Activated CD4-positive, alpha-beta T cell treated with anti-CD3 and anti-CD28 coated beads for 36 hours (primary cell): ENCODE data around the gene S100A6. TPM values are rescaled to one million over a fixed set of nuclear protein-coding genes. Genes with fewer than 3 reads are reported as not detected.

Source experiments
- total RNA-seq, 2 experiments: library from RNA; stranded (reverse); gene quantifications; one replicate each; pipeline ENCODE4 v1.2.3, GENCODE V29; 2021

Gene S100A6
- total RNA-seq, 2 experiments from 2014 or later = 219 to 349 TPM

Other genes with a start within 250 kb of the S100A6 start
- not detected for gene PGLYRP3, start 223.0 kb downstream of the S100A6 start, total RNA-seq
- under 1 TPM in 1 of 2 experiments, not detected in 1; 0.09 TPM for gene PGLYRP4, start 187.2 kb downstream of the S100A6 start, total RNA-seq
- gene S100A9, start 178.1 kb downstream of the S100A6 start, total RNA-seq = not detected
- gene S100A12, start 160.4 kb downstream of the S100A6 start, total RNA-seq = not detected
- gene S100A8, start 144.9 kb downstream of the S100A6 start, total RNA-seq = not detected
- gene S100A7A, start 119.5 kb downstream of the S100A6 start, total RNA-seq = not detected
- gene S100A7, start 75.3 kb downstream of the S100A6 start, total RNA-seq = not detected
- gene S100A5, start 4.9 kb upstream of the S100A6 start, total RNA-seq = 1 to 10 TPM; 2.4 to 3.4 TPM
- gene S100A4, start 9.8 kb upstream of the S100A6 start, total RNA-seq = 100 to 1,000 TPM in 1 of 2 experiments, 10 to 100 TPM in 1; 84.8 to 166 TPM
- gene S100A3, start 13.3 kb upstream of the S100A6 start, total RNA-seq = not detected
- gene S100A2, start 29.9 kb upstream of the S100A6 start, total RNA-seq = 1 to 10 TPM; 3.3 to 7.0 TPM
- not detected for gene S100A16, start 77.1 kb upstream of the S100A6 start, total RNA-seq
- under 1 TPM; 0.14 to 0.34 TPM for gene S100A14, start 80.3 kb upstream of the S100A6 start, total RNA-seq
- gene S100A13, start 91.5 kb upstream of the S100A6 start, total RNA-seq = 1 to 10 TPM; 5.4 TPM
- not detected for gene S100A1, start 92.4 kb upstream of the S100A6 start, total RNA-seq
- gene CHTOP, start 98.1 kb upstream of the S100A6 start, total RNA-seq = 10 to 100 TPM; 85.1 to 91.4 TPM
- 10 to 100 TPM; 34.2 to 38.4 TPM for gene SNAPIN, start 122.7 kb upstream of the S100A6 start, total RNA-seq
- 100 to 1,000 TPM; 325 to 435 TPM for gene ILF2, start 135.0 kb upstream of the S100A6 start, total RNA-seq
- under 1 TPM; 0.04 to 0.11 TPM for gene NPR1, start 142.7 kb upstream of the S100A6 start, total RNA-seq
- 10 to 100 TPM; 52.0 to 58.0 TPM for gene INTS3, start 192.1 kb upstream of the S100A6 start, total RNA-seq
- 1 to 10 TPM; 5.9 to 9.3 TPM for gene SLC27A3, start 239.4 kb upstream of the S100A6 start, total RNA-seq